HepG2 (cell line): Measurements from ENCODE around the gene P3H4. TPM values are rescaled to one million over a fixed set of nuclear protein-coding genes. Genes with fewer than 3 reads are reported as not detected.

ENCODE experiments used
- ARNTL ChIP-seq: sonication (generic); formaldehyde crosslinking; IDR thresholded peaks from 2 replicates; pipeline ENCODE4 v1.4.0; 2020; ENCODE audit warnings: mild to moderate bottlenecking, missing genetic modification reagents
- BRCA1 ChIP-seq: sonication (generic); formaldehyde crosslinking; IDR thresholded peaks from 2 replicates; pipeline ENCODE4 v1.4.0; 2020; ENCODE audit warnings: missing genetic modification reagents
- CC2D1A ChIP-seq: sonication (generic); formaldehyde crosslinking; IDR thresholded peaks from 2 replicates; pipeline ENCODE4 v1.8.1; 2023; ENCODE audit warnings: mild to moderate bottlenecking, missing genetic modification reagents
- HNF4G ChIP-seq, 2 experiments: sonication (generic) in 1 of 2; formaldehyde crosslinking in 1 of 2; IDR thresholded peaks; 2 replicates each; pipeline versions ENCODE4 v1.4.0 to v1.6.1; 2011 to 2020; ENCODE audit warnings: borderline replicate concordance in 2 of 2, low read depth in 2 of 2, mild to moderate bottlenecking in 2 of 2, low read length in 1 of 2, missing genetic modification reagents in 1 of 2, moderate library complexity in 1 of 2
- POLR2G ChIP-seq: fragments of 200-400 bp; formaldehyde crosslinking; IDR thresholded peaks from 2 replicates; pipeline ENCODE4 v1.6.1; 2018; ENCODE audit warnings: mild to moderate bottlenecking, low read depth, low read length, moderate library complexity
- SMYD3 ChIP-seq: sonication (generic); formaldehyde crosslinking; IDR thresholded peaks from 2 replicates; pipeline ENCODE4 v1.8.1; 2023; ENCODE audit warnings: mild to moderate bottlenecking, missing genetic modification reagents
- SP4 ChIP-seq: sonication (generic); formaldehyde crosslinking; IDR thresholded peaks from 2 replicates; pipeline ENCODE4 v1.8.1; 2023; ENCODE audit warnings: mild to moderate bottlenecking, missing genetic modification reagents
- ZFP1 ChIP-seq: IDR thresholded peaks from 2 replicates; pipeline ENCODE4 v1.6.1; 2016
- ZNF224 ChIP-seq: sonication (generic); formaldehyde crosslinking; IDR thresholded peaks from 2 replicates; pipeline ENCODE4 v1.5.0; 2020; ENCODE audit warnings: mild to moderate bottlenecking, missing genetic modification reagents
- ZNF251 ChIP-seq: sonication (generic); formaldehyde crosslinking; IDR thresholded peaks from 2 replicates; pipeline ENCODE4 v1.9.0; 2021; ENCODE audit warnings: mild to moderate bottlenecking, missing genetic modification reagents
- ZNF780A ChIP-seq: sonication (generic); formaldehyde crosslinking; IDR thresholded peaks from 2 replicates; pipeline ENCODE4 v1.8.0; 2022; ENCODE audit warnings: mild to moderate bottlenecking, missing genetic modification reagents, moderate library complexity
- ZNF83 ChIP-seq: sonication (generic); formaldehyde crosslinking; IDR thresholded peaks from 2 replicates; pipeline ENCODE4 v1.4.0; 2020; ENCODE audit warnings: missing genetic modification reagents, mild to moderate bottlenecking, borderline replicate concordance
- polyA plus RNA-seq, 8 experiments: library from polyadenylated mRNA; depleted of rRNA in 3 of 8; stranded (reverse) in 7 of 8; unstranded in 1 of 8; fragments of >200 nt; fragmentation: Illumina TruSeq in 4 of 8; extraction: Trizol in 4 of 8; gene quantifications; 2 replicates each; pipeline versions ENCODE4 v1.2.1 to v1.2.3, GENCODE V29; 2011 to 2016; ENCODE audit warnings: low read depth in 4 of 8, missing spikeins in 1 of 8, mixed read lengths in 1 of 8; ENCODE audit not compliant: insufficient read depth in 1 of 8
- total RNA-seq, 5 experiments: library from RNA; depleted of rRNA; stranded (reverse); fragments of >200 nt; fragmentation: Illumina TruSeq; extraction: Trizol; gene quantifications; 2 replicates each; pipeline ENCODE4 v1.2.3, GENCODE V29; 2016; ENCODE audit warnings: low read depth in 1 of 5
- TF ChIP-seq, protein P1 (sequence below): sonication (generic); formaldehyde crosslinking; IDR thresholded peaks from 2 replicates; pipeline ENCODE4 v1.5.1; 2020; ENCODE audit warnings: mild to moderate bottlenecking, missing genetic modification reagents, borderline replicate concordance
- TF ChIP-seq, protein P2 (sequence below): sonication (generic); formaldehyde crosslinking; conservative IDR thresholded peaks from 2 replicates; pipeline ENCODE4 v1.5.0; 2020; ENCODE audit warnings: missing genetic modification reagents
- TF ChIP-seq, protein P3 (sequence below): sonication (generic); formaldehyde crosslinking; IDR thresholded peaks from 2 replicates; pipeline ENCODE4 v1.5.1; 2020; ENCODE audit warnings: mild to moderate bottlenecking, moderate library complexity, missing genetic modification reagents
- TF ChIP-seq, protein P4 (sequence below): IDR thresholded peaks from 2 replicates; pipeline ENCODE4 v1.6.1; 2012; ENCODE audit warnings: low read length, improper control_type of control experiment

Gene P3H4
- total and polyA plus RNA-seq, 2 of the 13 experiments (the other 11 are each of a cell fraction or from before 2014, with no cell fraction given), result 37.1 to 50.6 TPM

- TF ChIP-seq, protein P1, sequence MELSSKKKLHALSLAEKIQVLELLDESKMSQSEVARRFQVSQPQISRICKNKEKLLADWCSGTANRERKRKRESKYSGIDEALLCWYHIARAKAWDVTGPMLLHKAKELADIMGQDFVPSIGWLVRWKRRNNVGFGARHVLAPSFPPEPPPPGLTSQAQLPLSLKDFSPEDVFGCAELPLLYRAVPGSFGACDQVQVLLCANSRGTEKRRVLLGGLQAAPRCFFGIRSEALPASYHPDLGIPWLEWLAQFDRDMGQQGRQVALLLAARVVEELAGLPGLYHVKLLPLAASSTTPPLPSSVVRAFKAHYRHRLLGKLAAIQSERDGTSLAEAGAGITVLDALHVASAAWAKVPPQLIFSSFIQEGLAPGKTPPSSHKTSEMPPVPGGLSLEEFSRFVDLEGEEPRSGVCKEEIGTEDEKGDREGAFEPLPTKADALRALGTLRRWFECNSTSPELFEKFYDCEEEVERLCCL (CRISPR knock-in tag), result no peak; the same call in 1 of the 2 replicates
- TF ChIP-seq ARNTL (peak; percentile 54; the same call in 1 of the 2 replicates), SP4 (CRISPR knock-in tag) (no peak), SMYD3 (CRISPR knock-in tag) (no peak), POLR2G (peak; percentile 63), HNF4G (IDR thresholded peaks at IDR 0.05; ENCODE audit: borderline replicate concordance, low read depth, low read length) (0 out of 2 replicates have a peak, but pooled peaks have one; percentile 24), HNF4G (CRISPR knock-in tag; IDR thresholded peaks at IDR 0.05; ENCODE audit: borderline replicate concordance, low read depth) (no peak), CC2D1A (no peak), BRCA1 (CRISPR knock-in tag) (no peak), ZNF251 (CRISPR knock-in tag) (no peak), ZNF780A (CRISPR knock-in tag) (no peak), ZNF224 (CRISPR knock-in tag) (no peak), ZFP1 (CRISPR knock-in tag) (0 out of 2 replicates have a peak, but pooled peaks have one; percentile 56), ZNF83 (CRISPR knock-in tag) (0 out of 2 replicates have a peak, but pooled peaks have one; percentile 48)
- TF ChIP-seq, protein P2, sequence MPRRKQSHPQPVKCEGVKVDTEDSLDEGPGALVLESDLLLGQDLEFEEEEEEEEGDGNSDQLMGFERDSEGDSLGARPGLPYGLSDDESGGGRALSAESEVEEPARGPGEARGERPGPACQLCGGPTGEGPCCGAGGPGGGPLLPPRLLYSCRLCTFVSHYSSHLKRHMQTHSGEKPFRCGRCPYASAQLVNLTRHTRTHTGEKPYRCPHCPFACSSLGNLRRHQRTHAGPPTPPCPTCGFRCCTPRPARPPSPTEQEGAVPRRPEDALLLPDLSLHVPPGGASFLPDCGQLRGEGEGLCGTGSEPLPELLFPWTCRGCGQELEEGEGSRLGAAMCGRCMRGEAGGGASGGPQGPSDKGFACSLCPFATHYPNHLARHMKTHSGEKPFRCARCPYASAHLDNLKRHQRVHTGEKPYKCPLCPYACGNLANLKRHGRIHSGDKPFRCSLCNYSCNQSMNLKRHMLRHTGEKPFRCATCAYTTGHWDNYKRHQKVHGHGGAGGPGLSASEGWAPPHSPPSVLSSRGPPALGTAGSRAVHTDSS (CRISPR knock-in tag), result no peak
- TF ChIP-seq, protein P3, sequence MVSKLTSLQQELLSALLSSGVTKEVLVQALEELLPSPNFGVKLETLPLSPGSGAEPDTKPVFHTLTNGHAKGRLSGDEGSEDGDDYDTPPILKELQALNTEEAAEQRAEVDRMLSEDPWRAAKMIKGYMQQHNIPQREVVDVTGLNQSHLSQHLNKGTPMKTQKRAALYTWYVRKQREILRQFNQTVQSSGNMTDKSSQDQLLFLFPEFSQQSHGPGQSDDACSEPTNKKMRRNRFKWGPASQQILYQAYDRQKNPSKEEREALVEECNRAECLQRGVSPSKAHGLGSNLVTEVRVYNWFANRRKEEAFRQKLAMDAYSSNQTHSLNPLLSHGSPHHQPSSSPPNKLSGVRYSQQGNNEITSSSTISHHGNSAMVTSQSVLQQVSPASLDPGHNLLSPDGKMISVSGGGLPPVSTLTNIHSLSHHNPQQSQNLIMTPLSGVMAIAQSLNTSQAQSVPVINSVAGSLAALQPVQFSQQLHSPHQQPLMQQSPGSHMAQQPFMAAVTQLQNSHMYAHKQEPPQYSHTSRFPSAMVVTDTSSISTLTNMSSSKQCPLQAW (CRISPR knock-in tag), result no peak
- TF ChIP-seq, protein P4, sequence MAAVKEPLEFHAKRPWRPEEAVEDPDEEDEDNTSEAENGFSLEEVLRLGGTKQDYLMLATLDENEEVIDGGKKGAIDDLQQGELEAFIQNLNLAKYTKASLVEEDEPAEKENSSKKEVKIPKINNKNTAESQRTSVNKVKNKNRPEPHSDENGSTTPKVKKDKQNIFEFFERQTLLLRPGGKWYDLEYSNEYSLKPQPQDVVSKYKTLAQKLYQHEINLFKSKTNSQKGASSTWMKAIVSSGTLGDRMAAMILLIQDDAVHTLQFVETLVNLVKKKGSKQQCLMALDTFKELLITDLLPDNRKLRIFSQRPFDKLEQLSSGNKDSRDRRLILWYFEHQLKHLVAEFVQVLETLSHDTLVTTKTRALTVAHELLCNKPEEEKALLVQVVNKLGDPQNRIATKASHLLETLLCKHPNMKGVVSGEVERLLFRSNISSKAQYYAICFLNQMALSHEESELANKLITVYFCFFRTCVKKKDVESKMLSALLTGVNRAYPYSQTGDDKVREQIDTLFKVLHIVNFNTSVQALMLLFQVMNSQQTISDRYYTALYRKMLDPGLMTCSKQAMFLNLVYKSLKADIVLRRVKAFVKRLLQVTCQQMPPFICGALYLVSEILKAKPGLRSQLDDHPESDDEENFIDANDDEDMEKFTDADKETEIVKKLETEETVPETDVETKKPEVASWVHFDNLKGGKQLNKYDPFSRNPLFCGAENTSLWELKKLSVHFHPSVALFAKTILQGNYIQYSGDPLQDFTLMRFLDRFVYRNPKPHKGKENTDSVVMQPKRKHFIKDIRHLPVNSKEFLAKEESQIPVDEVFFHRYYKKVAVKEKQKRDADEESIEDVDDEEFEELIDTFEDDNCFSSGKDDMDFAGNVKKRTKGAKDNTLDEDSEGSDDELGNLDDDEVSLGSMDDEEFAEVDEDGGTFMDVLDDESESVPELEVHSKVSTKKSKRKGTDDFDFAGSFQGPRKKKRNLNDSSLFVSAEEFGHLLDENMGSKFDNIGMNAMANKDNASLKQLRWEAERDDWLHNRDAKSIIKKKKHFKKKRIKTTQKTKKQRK, result no peak
Measured at GRCh38 chr17:41801374-41802271, 10.1 kb downstream of the P3H4 start (continued).
